EH (cell line): ENCODE measurements around the gene RCSD1.

Experiments
- DNase-seq: peaks from one replicate; pipeline ENCODE4 v3.0.0-alpha.2; 2015; ENCODE audit warnings: low read depth

RCSD1 gene

DNA sequence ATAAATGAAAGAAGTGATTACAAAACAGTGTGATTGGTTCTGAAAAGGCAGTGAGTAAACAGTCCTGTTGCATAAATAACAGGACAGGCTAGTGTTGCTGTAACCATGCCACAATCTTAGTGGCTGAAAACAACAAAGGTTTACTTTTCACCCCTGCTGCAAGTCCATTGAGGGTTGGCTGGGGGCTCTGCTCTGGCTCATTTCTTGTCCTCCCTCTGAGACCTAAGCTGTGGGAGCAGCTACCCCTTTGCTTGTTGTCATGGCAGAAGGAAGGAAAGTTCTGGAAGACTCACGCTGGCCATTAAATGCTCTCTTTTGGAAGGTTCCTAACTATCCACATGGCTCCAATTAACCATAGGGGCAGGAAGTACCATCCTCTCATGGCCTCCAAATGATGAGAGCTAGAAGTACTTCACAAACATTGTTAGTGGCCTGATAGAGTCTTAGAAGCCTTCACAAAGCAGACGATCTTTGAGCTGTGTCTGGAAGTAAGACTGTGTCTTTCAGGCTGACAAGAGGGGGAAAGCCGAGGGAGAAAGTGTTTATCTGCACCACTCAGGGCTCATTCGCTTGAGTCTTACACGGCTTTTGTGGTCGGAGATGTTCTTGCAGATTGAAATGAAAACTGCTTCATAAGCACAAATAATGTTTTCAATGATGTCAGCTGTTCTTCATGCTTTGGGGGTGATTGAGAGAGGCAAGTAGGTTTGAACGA, 11.9 kb downstream of the RCSD1 start:
- DNase-seq: no peak

- no peak for DNase-seq
Observed at GRCh38 chr1:167642501-167642826, 12.4 kb downstream of the RCSD1 start.

GRCh38 chr1:167643441-167643840, 13.4 kb downstream of the RCSD1 start:
- no peak for DNase-seq

- DNase-seq: no peak
Observed at GRCh38 chr1:167644551-167644950, 14.5 kb downstream of the RCSD1 start.

GRCh38 chr1:167645140-167645541, 15.1 kb downstream of the RCSD1 start:
- DNase-seq: peak; percentile 27

DNA sequence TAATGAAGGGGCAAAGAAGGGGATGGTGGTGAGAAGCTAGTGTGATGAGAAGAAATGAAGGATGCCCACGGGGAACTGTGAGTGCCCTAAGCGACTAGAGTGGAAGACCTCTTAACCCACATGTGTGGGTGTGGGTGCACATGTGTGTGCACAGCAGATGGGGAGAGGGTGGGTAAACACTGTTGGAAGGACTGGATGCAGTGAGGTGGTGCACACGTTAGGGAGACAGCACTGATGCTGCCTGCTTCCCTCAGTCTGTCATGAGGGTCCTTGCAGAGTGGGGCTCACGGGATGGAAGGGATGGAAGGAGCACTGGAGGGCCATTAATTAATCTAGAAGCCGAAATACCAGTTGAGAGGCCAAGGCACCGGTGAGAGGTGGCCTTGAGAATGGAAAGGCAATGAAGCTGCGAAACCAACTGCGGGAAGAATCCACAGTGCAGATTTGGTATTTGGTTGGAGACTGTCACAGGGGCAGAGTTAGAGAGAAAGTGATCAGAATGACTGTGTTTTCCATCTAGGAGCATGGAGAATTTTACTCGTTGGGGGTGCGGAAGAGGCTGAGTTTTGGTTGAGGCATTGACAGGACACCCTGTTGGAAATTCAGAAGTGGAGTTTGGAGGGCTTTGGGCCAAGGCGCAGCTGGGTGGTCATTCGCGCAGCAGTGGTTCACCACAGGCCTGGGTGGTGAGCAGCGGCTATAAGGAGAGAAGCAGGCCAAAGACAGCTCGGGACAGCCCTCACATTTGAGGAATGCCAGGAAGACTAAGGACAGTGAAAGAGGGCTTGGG, 15.8 kb downstream of the RCSD1 start:
- DNase-seq: no peak

DNA sequence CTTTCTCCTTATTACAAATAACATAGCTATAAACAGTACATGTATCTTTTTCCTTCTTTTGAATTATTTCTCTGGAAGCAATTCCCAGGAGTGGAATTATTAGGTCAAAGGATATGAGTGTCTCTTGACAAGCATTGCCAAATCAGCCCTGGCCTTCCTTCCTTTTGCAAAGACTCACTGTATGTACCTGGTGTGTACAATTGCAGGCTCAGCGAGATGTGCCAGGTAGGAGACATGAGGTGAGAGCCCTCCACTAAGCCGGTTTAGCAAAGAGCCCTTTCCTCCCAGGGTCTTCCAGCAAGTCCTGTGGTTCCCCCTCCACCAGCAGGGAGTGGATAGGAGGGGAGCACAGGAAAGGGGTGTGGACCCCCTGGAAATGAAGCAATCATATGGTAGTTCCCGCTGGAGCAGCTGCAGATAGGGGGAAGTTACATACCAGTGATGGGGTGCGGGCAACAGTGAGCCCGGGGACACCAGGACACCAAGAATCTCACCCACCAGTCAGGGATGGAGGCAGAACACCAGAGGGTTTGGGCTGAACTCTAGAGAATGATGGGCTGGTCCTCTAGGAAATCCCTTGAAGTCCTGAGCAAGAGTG, 18.3 kb downstream of the RCSD1 start:
- no peak for DNase-seq

DNA sequence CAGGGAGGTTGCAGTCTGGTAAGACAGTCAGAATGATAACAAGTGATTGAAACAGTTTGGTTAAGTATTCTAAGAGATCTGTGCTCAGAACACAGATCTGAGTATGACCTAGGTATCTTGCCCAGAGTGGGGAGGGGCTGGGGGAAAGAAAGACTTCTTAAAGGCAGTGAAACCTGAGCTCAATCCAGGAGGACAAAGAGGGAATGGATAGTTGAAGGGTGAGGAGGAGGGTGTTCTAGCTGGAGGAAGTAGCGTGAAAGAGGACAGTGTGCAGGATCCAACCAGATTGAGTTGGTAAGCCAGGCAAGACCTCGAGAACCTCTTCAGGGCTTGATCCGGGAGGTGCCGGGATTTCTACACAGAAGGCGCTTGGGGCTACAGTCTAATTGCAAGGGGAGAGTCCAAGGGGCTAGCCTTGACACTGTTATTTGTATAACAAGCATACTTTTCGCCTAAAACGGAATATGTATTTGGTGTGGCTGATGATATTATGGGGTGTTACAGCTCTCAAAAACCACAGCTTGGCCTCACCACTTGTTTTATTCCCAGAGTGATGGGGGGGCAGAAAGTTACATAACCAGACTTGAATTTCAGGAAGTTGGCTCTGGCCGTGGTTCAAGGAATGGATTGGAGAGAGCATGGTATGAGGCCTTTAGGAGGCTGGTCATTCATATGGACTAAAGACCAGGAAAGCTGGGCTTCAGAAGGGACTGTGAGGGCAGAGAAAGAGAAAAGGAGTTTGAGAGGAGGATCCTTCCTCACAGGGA, 19.1 kb downstream of the RCSD1 start:
- peak; percentile 24 for DNase-seq

DNA sequence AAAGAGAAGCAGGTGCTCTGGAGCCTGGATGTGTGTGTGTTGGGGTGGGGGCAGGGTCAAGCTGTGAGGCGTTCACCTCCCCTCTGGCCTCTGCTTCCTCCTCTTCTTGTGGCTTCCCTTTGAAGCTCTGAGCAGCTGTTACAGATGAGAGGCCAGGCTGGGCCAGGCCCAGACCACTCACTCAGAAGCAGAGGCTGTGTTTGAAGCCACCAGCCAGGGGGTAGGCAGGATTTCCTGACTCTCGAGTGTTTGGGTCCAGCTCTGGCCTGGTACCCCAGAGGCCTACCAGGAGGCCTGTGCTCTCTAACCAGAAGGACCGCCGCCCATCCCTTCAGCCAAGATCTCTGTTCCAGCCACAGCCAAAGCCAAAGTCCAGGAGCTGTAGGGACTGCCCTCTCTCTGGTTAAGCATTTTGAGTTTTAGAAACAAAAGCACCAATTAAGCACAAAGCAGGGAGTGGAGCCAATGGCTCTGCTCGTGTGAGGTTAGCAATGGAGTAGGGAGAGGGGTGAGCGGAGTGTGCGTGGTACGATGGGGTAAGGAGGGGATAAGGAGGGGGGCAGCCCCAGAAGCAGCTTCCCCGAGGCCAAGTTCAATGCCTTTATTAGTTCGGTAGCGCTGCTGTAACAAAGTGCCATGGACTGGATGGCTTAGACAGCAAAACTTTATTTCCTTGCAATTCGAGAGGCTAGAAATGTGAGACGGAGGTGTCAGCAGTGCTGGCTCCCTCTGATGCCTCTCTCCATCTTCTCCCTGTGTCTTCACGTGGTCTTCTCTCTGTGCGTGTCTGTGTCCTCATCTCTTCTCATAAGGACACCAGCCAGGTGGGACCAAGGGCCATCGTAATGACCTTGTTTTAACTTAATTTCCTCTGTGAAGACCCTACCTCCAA, 20.5 kb downstream of the RCSD1 start:
- DNase-seq: no peak

GRCh38 chr1:167651161-167651693, 21.2 kb downstream of the RCSD1 start:
- DNase-seq: no peak

DNA sequence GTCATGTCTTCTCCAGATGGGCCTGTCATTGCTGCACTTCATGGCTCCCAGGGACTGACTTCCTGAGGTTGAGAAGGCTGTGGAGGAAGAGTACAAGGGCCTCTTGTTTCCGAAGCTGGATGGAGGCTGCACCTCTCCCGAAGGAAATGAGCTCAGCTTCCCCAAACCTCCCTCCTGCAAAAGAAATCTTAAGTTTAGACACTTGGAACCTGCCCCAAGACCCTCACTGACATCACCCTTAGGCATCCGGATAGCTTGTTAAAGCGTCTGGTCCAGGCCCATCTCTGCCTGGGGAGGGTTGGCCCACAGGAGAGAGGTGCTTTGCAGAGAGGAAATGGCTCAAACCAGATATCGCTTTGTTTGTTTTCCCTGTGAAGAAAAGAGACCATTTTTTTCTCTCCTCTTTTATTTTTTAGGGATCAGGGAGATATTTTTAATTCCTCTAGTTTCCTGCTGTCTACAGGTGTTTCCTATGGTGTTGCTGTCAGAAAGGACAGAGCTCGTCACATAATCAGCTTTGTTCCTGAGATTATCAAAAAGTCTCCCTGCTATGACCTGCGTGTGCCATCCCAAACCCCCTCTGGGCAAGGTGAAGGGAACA, 25.0 kb downstream of the RCSD1 start:
- no peak for DNase-seq

GRCh38 chr1:167656657-167657056, 26.6 kb downstream of the RCSD1 start:
- no peak for DNase-seq

GRCh38 chr1:167658574-167659328, 28.7 kb downstream of the RCSD1 start:
- DNase-seq: peak; percentile 53

- peak; percentile 79 for DNase-seq
Observed at GRCh38 chr1:167659450-167659849, 29.4 kb downstream of the RCSD1 start.

DNA sequence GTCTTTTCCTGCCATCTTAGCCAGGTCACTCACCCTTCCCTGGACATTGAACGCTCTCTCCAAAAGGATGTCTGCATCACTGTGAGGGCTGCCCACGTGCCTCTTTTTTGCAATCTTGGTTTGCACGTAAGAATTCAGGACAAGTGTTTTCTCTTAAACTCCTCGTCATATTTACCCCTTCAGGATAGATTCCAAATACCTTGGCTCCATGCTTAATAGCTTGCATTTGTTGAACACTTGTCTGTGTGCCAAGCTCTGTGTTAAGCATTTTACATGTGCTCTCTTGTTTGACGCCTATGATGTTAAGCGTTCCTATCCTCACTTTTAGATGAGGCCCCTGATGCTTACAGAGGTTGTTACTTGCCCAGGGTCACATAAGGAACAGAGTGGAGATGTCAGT, 29.8 kb downstream of the RCSD1 start:
- peak; percentile 25 for DNase-seq

DNA sequence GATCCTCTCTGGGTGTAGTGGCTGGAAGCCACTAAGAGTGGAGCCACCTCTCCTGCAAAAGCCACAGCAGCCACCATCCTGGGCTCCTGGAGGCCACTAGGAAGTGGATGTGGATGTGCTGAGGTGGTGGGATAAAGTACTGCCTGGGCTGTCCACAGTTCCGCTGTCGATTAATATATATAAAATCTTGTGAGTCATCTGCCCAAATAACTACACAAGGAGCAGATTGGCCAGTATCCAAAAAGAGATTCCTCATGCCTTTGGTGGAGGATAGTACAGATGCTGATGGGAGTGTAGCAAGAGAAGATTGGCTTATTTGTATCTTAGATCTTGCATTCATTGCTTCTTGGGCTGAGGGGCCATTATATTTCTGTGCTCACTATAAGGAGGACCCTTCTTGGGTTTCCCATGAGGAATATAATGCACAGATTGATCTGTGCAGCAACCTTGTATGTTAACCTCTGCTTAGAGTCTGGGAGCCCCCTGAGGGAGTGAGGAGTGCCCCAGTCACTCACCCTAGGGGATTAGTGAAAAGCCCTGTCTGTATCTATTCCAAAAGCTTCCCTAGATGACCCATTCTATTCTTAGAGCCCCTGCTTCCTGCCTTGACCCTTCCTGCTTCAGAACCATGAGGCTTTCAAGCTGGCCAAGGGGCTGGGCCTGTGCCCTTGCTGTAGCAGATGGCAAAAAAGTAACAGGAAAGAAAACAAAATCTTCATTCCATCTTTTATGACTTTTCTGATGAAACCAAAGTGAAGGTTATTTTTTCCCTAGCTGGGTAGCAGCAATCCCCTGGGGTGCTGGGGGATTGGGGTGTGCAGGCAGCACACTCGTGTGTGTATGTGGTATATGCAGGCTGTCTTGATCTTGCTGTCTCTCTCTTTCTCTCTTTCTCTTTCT, 31.7 kb downstream of the RCSD1 start:
- peak; percentile 95 for DNase-seq

GRCh38 chr1:167663002-167663772, 33.2 kb downstream of the RCSD1 start:
- DNase-seq: peak; percentile 77

DNA sequence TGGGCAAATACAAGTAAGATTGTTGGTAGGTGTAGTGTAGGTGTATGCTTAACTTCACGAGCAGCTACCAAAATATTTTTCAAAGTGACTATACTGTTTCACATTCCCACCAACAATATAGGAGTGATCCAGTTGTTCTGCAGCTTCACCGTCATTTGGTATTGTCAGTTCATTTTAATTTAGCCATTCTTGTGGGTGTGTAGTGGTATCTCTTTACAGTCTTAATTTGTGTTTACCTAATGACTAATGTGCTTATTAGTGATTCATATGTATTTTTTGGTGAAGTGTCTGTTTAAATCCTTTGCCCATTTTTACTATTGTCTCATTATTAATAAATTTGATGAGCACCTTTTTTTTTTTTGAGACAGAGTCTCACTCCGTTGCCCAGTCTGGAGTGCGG, 35.4 kb downstream of the RCSD1 start:
- DNase-seq: no peak
